Measurements from ENCODE around the gene CCDC12. TPM values are rescaled to one million over a fixed set of nuclear protein-coding genes. Genes with fewer than 3 reads are reported as not detected.

The CCDC12 gene
- total RNA-seq (2021; ENCODE audit: unreplicated experiment) (46.5 TPM), Bru-seq, nascent RNA (percentile 87 among the genes with signal in this experiment), BruChase-seq, experiment 1, labeled RNA remaining after a 6-hour chase (percentile 76 among the genes with signal in this experiment), BruChase-seq, experiment 2, labeled RNA remaining after a 2-hour chase (percentile 74 among the genes with signal in this experiment)
- polyA plus RNA-seq (2012): 53.5 and 55.3 TPM in 2 replicates
- long read RNA-seq, partial matches to known transcripts: 33 of 42 reads
- long read RNA-seq, other reads (novel, unspliced or antisense): 9 of 42 reads

DNA sequence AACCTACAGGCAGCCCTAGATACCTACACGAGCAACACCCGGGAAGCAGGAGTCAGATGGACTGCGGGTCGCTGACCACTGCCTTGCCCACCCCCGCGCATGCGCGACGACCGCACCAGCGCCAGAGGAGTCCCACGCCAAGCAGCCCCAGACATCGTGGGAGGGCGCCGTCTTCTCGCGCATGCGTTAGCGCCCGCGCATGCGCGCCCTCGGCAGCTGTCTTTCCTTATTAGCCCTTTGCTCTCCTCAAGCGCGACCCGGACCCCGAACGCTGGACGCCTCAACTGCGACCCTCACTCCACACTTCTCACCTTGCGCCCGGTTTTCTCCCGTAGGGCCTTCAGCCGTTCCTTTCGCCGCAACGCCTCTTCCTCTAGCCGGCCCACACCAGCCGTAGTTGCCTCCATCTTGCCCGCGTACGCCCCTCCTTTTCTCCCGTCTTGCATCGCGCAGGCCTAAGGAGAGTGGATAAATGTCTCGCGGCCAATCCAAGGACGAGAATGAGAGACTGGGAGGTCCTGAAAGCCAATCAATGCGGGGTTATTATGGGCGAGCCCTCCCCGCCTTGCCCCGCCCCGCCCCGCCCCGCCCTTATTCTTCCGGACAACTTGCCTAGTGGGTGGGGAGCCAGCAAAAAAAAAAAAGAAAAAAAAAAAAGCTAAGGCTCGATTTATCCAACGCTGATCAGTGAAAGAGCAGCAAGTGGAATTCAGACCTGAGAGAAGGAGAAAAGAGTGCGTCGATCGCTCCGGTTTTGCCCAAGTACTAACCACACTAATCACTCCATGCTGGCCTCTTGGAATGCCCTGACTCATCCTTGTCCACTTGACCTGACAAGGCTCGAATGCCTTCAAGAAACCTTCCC lies at the start of gene CCDC12:
CCDC12 (minus strand) TSS at position 420 of the 865 bp plus-strand sequence; CDS start at position 407, 13 bp downstream.
- Histone ChIP-seq H4K20me1 (ENCODE audit: insufficient read depth) (peaks cover 14% of the 10 kb centered on the region; the same call in 1 of the 2 replicates), H2AFZ (ENCODE audit: low read depth, low read length, poor library complexity, severe bottlenecking) (no peak within 1 kb of the TSS), H3K9me2 (ENCODE audit: insufficient read depth) (no peaks in the 10 kb centered on the region), H3K9me3 (ENCODE audit: control insufficient read depth in 1 of 2, insufficient read depth in 1 of 2, low read depth in 1 of 2, low read length in 2 of 2) (no peaks in the 10 kb centered on the region), H3K4me2 (ENCODE audit: low read length) (peak within 1 kb of the TSS; percentile 76), H3K27ac (ENCODE audit: low read depth, low read length) (peak within 1 kb of the TSS; percentile 83), H3K4me1 (ENCODE audit: control insufficient read depth in 1 of 2, insufficient read depth in 2 of 2, low read length in 2 of 2) (peaks cover 21 to 46% of the 10 kb centered on the region in 2 experiments), H3K27me3 (ENCODE audit: insufficient read depth, low read length) (no peaks in the 10 kb centered on the region), H3K79me2 (ENCODE audit: insufficient read depth, low read length) (peaks cover 63% of the 10 kb centered on the region), H3K9ac (ENCODE audit: low read length) (peak within 1 kb of the TSS; percentile 78), H3K36me3 (ENCODE audit: control insufficient read depth in 1 of 2, insufficient read depth in 2 of 2, low read length in 2 of 2) (peaks cover 0 to 9% of the 10 kb centered on the region in 2 experiments; a peak in 1 of 4 replicates), H3K4me3 (replicated peaks in 1 of 2; ENCODE audit: low read depth in 1 of 2, low read length in 2 of 2) (peak within 1 kb of the TSS; percentile 69 to 74)
- TF ChIP-seq TCF7L2 (IDR thresholded peaks at IDR 0.05; ENCODE audit: borderline replicate concordance, extremely low read depth, insufficient read depth, insufficient read length): no peak
- no peak for TF ChIP-seq RAD21 (IDR thresholded peaks at IDR 0.05; ENCODE audit: low read depth)
- no peak for TF ChIP-seq MAX (IDR thresholded peaks at IDR 0.05)
- no peak for TF ChIP-seq CEBPB (IDR thresholded peaks at IDR 0.05; ENCODE audit: low read depth)
- TF ChIP-seq POLR2AphosphoS5 (IDR thresholded peaks at IDR 0.05; ENCODE audit: low read depth, low read length): peak; percentile 74
- peak; percentile 44 for TF ChIP-seq ZFX (IDR thresholded peaks at IDR 0.05)
- no peak for TF ChIP-seq SIN3A (IDR thresholded peaks at IDR 0.05; ENCODE audit: low read depth)
- TF ChIP-seq, protein P1, sequence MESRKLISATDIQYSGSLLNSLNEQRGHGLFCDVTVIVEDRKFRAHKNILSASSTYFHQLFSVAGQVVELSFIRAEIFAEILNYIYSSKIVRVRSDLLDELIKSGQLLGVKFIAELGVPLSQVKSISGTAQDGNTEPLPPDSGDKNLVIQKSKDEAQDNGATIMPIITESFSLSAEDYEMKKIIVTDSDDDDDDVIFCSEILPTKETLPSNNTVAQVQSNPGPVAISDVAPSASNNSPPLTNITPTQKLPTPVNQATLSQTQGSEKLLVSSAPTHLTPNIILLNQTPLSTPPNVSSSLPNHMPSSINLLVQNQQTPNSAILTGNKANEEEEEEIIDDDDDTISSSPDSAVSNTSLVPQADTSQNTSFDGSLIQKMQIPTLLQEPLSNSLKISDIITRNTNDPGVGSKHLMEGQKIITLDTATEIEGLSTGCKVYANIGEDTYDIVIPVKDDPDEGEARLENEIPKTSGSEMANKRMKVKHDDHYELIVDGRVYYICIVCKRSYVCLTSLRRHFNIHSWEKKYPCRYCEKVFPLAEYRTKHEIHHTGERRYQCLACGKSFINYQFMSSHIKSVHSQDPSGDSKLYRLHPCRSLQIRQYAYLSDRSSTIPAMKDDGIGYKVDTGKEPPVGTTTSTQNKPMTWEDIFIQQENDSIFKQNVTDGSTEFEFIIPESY (IDR thresholded peaks at IDR 0.05; ENCODE audit: extremely low read depth, insufficient replicate concordance, low read length): peak; percentile 59
- TF ChIP-seq, protein P2, sequence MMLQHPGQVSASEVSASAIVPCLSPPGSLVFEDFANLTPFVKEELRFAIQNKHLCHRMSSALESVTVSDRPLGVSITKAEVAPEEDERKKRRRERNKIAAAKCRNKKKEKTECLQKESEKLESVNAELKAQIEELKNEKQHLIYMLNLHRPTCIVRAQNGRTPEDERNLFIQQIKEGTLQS (IDR thresholded peaks at IDR 0.05): no peak
- TF ChIP-seq YY1 (IDR thresholded peaks at IDR 0.05; ENCODE audit: extremely low read depth, insufficient replicate concordance, low read depth, low read length): peak; percentile 93
- TF ChIP-seq, protein P3, sequence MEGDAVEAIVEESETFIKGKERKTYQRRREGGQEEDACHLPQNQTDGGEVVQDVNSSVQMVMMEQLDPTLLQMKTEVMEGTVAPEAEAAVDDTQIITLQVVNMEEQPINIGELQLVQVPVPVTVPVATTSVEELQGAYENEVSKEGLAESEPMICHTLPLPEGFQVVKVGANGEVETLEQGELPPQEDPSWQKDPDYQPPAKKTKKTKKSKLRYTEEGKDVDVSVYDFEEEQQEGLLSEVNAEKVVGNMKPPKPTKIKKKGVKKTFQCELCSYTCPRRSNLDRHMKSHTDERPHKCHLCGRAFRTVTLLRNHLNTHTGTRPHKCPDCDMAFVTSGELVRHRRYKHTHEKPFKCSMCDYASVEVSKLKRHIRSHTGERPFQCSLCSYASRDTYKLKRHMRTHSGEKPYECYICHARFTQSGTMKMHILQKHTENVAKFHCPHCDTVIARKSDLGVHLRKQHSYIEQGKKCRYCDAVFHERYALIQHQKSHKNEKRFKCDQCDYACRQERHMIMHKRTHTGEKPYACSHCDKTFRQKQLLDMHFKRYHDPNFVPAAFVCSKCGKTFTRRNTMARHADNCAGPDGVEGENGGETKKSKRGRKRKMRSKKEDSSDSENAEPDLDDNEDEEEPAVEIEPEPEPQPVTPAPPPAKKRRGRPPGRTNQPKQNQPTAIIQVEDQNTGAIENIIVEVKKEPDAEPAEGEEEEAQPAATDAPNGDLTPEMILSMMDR (IDR thresholded peaks at IDR 0.05 in 2 of 3, conservative IDR thresholded peaks at IDR 0.05 in 1 of 3; ENCODE audit: borderline replicate concordance in 1 of 3, insufficient read depth in 1 of 3, low read depth in 2 of 3, low read length in 2 of 3): no peak
- TF ChIP-seq, protein P4, sequence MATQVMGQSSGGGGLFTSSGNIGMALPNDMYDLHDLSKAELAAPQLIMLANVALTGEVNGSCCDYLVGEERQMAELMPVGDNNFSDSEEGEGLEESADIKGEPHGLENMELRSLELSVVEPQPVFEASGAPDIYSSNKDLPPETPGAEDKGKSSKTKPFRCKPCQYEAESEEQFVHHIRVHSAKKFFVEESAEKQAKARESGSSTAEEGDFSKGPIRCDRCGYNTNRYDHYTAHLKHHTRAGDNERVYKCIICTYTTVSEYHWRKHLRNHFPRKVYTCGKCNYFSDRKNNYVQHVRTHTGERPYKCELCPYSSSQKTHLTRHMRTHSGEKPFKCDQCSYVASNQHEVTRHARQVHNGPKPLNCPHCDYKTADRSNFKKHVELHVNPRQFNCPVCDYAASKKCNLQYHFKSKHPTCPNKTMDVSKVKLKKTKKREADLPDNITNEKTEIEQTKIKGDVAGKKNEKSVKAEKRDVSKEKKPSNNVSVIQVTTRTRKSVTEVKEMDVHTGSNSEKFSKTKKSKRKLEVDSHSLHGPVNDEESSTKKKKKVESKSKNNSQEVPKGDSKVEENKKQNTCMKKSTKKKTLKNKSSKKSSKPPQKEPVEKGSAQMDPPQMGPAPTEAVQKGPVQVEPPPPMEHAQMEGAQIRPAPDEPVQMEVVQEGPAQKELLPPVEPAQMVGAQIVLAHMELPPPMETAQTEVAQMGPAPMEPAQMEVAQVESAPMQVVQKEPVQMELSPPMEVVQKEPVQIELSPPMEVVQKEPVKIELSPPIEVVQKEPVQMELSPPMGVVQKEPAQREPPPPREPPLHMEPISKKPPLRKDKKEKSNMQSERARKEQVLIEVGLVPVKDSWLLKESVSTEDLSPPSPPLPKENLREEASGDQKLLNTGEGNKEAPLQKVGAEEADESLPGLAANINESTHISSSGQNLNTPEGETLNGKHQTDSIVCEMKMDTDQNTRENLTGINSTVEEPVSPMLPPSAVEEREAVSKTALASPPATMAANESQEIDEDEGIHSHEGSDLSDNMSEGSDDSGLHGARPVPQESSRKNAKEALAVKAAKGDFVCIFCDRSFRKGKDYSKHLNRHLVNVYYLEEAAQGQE (IDR thresholded peaks at IDR 0.05; ENCODE audit: low read depth): no peak
- ChIA-PET RAD21 (ENCODE audit: low non-redundant PET in 1 of 2, low total read pairs in 2 of 2, uncharacterized antibody in 2 of 2, unreplicated experiment in 2 of 2) (interaction anchor here in 1 of 2 experiments (0.9 to 1.1 kb wide), 2 partner anchors 41 to 43 kb away, joined by 3 read pairs; no protein-coding TSS in a partner anchor), CTCF (interaction anchor here (0.6 to 1.3 kb wide), 4 partner anchors 41 to 360 kb away, joined by 3 to 5 read pairs (median 4); no protein-coding TSS in a partner anchor), POLR2A (interaction anchor here (0.6 to 1.4 kb wide), 11 partner anchors 17 to 318 kb away, joined by 3 to 5 read pairs (median 4); partner anchors contain the start of gene SETD2)
- BruUV-seq (replicated peaks): no TSS peak
- intact Hi-C loops (cut with micrococcal nuclease): loop anchor here (5.0 kb wide), 1 partner anchor 39 kb away; no protein-coding TSS in a partner anchor
- DNase-seq (ENCODE audit: low read depth, low spot score) (peak; percentile 97), ATAC-seq (peak; percentile 78)
